Neural cell (in vitro differentiated cells): ENCODE measurements around the gene PKDCC. TPM values are rescaled to one million over a fixed set of nuclear protein-coding genes. Genes with fewer than 3 reads are reported as not detected.

Experiments used
- H2AFZ ChIP-seq: fragments of 200-600, 300-800 bp; sonication (generic), shearing (Covaris generic); 2 replicates; pipeline ENCODE4 v1.6.0; 2014; ENCODE audit warnings: low read depth, mild to moderate bottlenecking, antibody characterized with exemption, low read length, moderate library complexity
- H3F3A ChIP-seq: fragments of 200-600 bp; shearing (Covaris generic); 2 replicates; pipeline ENCODE4 v1.6.1; 2016; ENCODE audit warnings: mild to moderate bottlenecking, moderate library complexity, mixed read lengths, antibody characterized with exemption, low read length; ENCODE audit not compliant: insufficient read depth, poor library complexity, severe bottlenecking
- H3K27ac ChIP-seq: fragments of 200-600, 300-800 bp; sonication (generic), shearing (Covaris generic); 2 replicates; pipeline ENCODE4 v1.5.1; 2014; ENCODE audit warnings: mild to moderate bottlenecking, low read length, moderate library complexity
- H3K27me3 ChIP-seq: fragments of 300-800, 200-600 bp; sonication (generic), shearing (Covaris generic); 2 replicates; pipeline ENCODE4 v1.6.0; 2014; ENCODE audit warnings: mild to moderate bottlenecking, low read depth, low read length, moderate library complexity; ENCODE audit not compliant: insufficient read depth
- H3K36me3 ChIP-seq: fragments of 300-800, 200-600 bp; sonication (generic), shearing (Covaris generic); 2 replicates; pipeline ENCODE4 v1.5.1; 2014; ENCODE audit warnings: mild to moderate bottlenecking, antibody characterized with exemption, low read length, moderate library complexity; ENCODE audit not compliant: insufficient read depth
- H3K4me2 ChIP-seq: fragments of 300-800, 200-600 bp; sonication (generic), shearing (Covaris generic); 2 replicates; pipeline ENCODE4 v1.6.0; 2014; ENCODE audit warnings: mild to moderate bottlenecking, low read length
- H3K4me3 ChIP-seq: fragments of 300-800, 200-600 bp; sonication (generic), shearing (Covaris generic); 2 replicates; pipeline ENCODE4 v1.5.1; 2014; ENCODE audit warnings: mild to moderate bottlenecking, low read length, moderate library complexity
- H3K79me2 ChIP-seq: fragments of 200-600 bp; shearing (Covaris generic); replicated peaks from 2 replicates; pipeline ENCODE4 v1.6.0; 2014; ENCODE audit warnings: mild to moderate bottlenecking, low read length, moderate library complexity; ENCODE audit not compliant: insufficient read depth
- H3K9ac ChIP-seq: fragments of 300-800, 200-600 bp; sonication (generic), shearing (Covaris generic); 2 replicates; pipeline ENCODE4 v1.6.1; 2016; ENCODE audit warnings: mild to moderate bottlenecking, low read length, mixed read lengths
- H3K9me2 ChIP-seq: fragments of 200-600 bp; shearing (Covaris generic); 2 replicates; pipeline ENCODE4 v1.6.1; 2016; ENCODE audit warnings: mild to moderate bottlenecking, low read length, mixed read lengths; ENCODE audit not compliant: insufficient read depth
- H3K9me3 ChIP-seq: fragments of 200-600, 300-800 bp; sonication (generic), shearing (Covaris generic); 2 replicates; pipeline ENCODE4 v1.6.1; 2016; ENCODE audit warnings: mild to moderate bottlenecking, mixed run types, low read length, moderate library complexity, mixed read lengths
- H4K20me1 ChIP-seq: fragments of 200-600 bp; shearing (Covaris generic); 2 replicates; pipeline ENCODE4 v1.6.1; 2016; ENCODE audit warnings: mild to moderate bottlenecking, mixed run types; ENCODE audit not compliant: insufficient read depth
- EP300 ChIP-seq: fragments of 450-650 bp; conservative IDR thresholded peaks from 2 replicates; pipeline ENCODE4 v1.6.1; 2014; ENCODE audit warnings: antibody characterized with exemption, mild to moderate bottlenecking, moderate library complexity; ENCODE audit not compliant: poor library complexity, severe bottlenecking
- EZH2 ChIP-seq: fragments of 200-600, 300-800 bp; shearing (Covaris generic), sonication (generic); IDR thresholded peaks from 2 replicates; pipeline ENCODE4 v1.6.1; 2014; ENCODE audit warnings: antibody characterized with exemption, low read length, borderline replicate concordance, mild to moderate bottlenecking; ENCODE audit not compliant: insufficient read depth, poor library complexity, severe bottlenecking
- MXI1 ChIP-seq: fragments of 450-650 bp; conservative IDR thresholded peaks from 2 replicates; pipeline ENCODE4 v1.6.1; 2014; ENCODE audit warnings: antibody characterized with exemption, mild to moderate bottlenecking; ENCODE audit not compliant: poor library complexity, severe bottlenecking
- POLR2AphosphoS5 ChIP-seq: IDR thresholded peaks from 2 replicates; pipeline ENCODE4 v1.6.1; 2012
- RAD21 ChIP-seq: fragments of 450-650 bp; conservative IDR thresholded peaks from 2 replicates; pipeline ENCODE4 v1.6.1; 2014; ENCODE audit warnings: antibody characterized with exemption, mild to moderate bottlenecking, moderate library complexity
- SMC3 ChIP-seq: fragments of 450-650 bp; conservative IDR thresholded peaks from 2 replicates; pipeline ENCODE4 v1.6.1; 2014; ENCODE audit warnings: antibody characterized with exemption, mild to moderate bottlenecking, moderate library complexity; ENCODE audit not compliant: poor library complexity
- TAF1 ChIP-seq: IDR thresholded peaks from 2 replicates; pipeline ENCODE4 v1.6.1; 2012; ENCODE audit warnings: low read depth
- polyA plus RNA-seq: library from polyadenylated mRNA; depleted of rRNA; stranded (reverse); fragments of >200 nt; gene quantifications from 2 replicates; pipeline ENCODE4 v1.2.3, GENCODE V29; 2014
- TF ChIP-seq, protein P1 (sequence below): fragments of 450-650 bp; IDR thresholded peaks from 2 replicates; pipeline ENCODE4 v1.5.1; 2014; ENCODE audit warnings: antibody characterized with exemption, mild to moderate bottlenecking, moderate library complexity; ENCODE audit not compliant: poor library complexity, severe bottlenecking
- TF ChIP-seq, protein P2 (sequence below): IDR thresholded peaks from 2 replicates; pipeline ENCODE4 v1.6.1; 2012; ENCODE audit warnings: borderline replicate concordance

Gene PKDCC
- polyA plus RNA-seq, 1 donor from 2014 or later: 37.4 TPM

DNA sequence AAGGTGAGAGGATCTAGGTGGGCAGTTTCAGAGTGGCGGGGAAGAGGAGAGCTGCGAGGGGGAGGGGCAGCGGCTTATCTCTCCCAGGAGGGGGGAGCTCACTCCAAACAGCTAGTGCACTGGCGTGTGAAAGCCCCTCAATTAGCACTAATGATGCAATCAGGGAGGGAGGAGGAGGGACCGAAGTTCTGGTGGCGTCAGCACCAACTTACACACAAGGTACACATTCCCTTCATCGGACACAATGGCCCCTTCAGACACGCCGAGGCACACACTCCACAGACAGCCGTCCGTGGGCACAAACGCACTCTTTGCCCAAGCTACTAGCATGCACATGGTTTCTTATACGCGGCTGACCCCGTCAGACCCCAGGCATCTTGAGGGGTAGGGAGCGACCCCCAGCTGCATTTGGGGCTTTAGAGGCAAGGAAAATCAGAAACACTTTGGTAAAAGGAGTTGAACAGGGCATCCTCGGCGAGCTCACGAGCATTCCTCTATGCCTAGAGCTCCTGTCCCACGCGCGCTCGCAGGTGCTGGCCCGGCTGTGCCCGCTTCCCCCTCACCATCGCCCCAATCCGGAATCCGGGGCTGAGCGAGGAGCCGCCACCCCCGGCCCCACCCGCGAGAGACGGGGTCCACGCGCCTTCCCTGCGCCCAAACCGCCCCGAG lies 868 bp upstream of the PKDCC start:
- Histone ChIP-seq H4K20me1 (no peaks in the 10 kb centered on the region), H3K27ac (no peak overlapping the region), H3K9me2 (no peaks in the 10 kb centered on the region), H3K36me3 (no peaks in the 10 kb centered on the region), H3K9ac (peak overlapping the region; percentile 58), H3K9me3 (no peaks in the 10 kb centered on the region), H3K79me2 (peaks cover 15% of the 10 kb centered on the region), H3K27me3 (peaks cover 7% of the 10 kb centered on the region), H3F3A (no peaks in the 10 kb centered on the region), H3K4me3 (peak overlapping the region; percentile 68), H2AFZ (peak overlapping the region; percentile 14), H3K4me2 (no peak overlapping the region)
- TF ChIP-seq EP300 (no peak), POLR2AphosphoS5 (no peak), MXI1 (no peak), SMC3 (no peak), TAF1 (no peak), EZH2 (no peak)

DNA sequence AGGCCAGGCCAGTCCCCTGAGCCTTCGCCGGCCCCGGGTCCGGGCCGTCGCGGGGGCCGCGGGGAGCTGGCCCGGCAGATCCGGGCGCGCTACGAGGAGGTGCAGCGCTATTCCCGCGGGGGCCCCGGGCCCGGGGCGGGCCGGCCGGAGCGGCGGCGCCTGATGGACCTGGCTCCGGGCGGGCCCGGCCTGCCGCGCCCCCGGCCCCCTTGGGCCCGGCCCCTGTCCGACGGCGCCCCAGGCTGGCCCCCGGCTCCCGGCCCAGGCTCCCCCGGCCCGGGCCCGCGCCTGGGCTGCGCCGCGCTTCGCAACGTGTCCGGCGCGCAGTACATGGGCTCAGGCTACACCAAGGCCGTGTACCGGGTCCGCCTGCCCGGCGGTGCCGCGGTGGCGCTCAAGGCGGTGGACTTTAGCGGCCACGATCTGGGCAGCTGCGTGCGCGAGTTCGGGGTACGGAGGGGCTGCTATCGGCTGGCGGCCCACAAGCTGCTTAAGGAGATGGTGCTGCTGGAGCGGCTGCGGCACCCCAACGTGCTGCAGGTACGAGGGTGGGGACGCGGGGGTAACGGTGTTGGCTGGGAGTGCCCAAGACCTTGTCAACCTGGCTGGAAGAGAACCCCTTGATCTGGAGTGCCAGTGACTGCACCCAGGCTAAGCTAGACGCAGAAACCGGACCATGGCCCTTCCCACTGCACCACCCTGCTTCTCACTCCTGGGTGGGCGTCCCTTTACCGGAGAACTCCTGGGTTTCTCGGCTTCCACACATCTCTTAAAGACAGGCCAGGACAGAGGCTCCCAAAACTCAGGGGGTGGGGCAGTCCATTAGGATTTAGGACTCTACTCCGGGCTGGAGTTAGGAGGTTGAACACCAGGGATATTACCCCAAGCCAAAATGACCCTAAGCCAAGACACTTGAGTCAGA lies 739 bp downstream of the PKDCC start:
- peak overlapping the region; percentile 72 for H3K4me3 ChIP-seq
- peaks cover 7% of the 10 kb centered on the region for H3K27me3 ChIP-seq
- no peaks in the 10 kb centered on the region for H3K9me2 ChIP-seq
- H3K36me3 ChIP-seq: no peaks in the 10 kb centered on the region
- peak overlapping the region; percentile 59 for H3K9ac ChIP-seq
- no peaks in the 10 kb centered on the region for H3F3A ChIP-seq
- no peaks in the 10 kb centered on the region for H4K20me1 ChIP-seq
- H2AFZ ChIP-seq: no peak overlapping the region
- peaks cover 15% of the 10 kb centered on the region for H3K79me2 ChIP-seq
- TF ChIP-seq, protein P1, sequence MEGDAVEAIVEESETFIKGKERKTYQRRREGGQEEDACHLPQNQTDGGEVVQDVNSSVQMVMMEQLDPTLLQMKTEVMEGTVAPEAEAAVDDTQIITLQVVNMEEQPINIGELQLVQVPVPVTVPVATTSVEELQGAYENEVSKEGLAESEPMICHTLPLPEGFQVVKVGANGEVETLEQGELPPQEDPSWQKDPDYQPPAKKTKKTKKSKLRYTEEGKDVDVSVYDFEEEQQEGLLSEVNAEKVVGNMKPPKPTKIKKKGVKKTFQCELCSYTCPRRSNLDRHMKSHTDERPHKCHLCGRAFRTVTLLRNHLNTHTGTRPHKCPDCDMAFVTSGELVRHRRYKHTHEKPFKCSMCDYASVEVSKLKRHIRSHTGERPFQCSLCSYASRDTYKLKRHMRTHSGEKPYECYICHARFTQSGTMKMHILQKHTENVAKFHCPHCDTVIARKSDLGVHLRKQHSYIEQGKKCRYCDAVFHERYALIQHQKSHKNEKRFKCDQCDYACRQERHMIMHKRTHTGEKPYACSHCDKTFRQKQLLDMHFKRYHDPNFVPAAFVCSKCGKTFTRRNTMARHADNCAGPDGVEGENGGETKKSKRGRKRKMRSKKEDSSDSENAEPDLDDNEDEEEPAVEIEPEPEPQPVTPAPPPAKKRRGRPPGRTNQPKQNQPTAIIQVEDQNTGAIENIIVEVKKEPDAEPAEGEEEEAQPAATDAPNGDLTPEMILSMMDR: no peak
- TF ChIP-seq SMC3: no peak
- TF ChIP-seq MXI1: peak; percentile 35
- no peaks in the 10 kb centered on the region for H3K9me3 ChIP-seq
- no peak overlapping the region for H3K27ac ChIP-seq
- H3K4me2 ChIP-seq: peak overlapping the region; percentile 19

DNA sequence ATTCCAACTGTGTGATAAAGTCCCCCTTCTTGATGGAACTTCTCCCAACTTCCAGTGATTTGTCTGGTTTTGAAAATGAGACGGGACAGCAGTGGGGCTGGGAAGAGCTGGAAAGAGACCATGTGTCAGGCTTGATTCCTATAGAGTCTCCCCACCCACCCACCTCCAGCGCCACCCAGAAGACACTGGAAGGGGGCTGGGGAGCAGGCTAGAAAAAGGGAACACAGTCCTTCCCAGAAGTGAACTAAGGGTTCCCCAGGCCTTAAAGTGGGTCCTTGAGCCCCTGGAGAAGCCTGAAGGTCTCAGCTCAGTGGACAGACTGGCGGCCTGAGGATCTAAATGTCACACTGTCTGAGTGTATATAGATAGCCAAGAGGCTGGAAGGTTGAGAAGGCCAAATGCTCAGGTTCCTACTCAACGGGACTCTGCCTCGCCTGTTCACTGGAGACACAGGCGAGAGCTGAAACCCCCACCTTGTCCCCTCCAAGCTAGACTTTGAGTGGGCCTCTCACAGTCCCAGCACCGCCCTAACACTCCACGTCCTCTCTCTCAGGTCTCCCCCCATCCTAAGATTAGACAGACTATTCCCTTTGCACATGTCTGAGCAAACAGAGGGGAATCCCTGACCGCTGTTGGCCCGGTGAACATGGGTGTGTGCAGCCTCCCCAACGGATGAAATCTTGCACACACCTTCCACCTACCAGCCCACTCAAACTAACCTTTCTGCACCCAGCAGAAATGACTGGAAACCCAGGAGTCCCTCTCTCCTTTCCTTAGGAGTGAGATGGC lies 1.6 kb downstream of the PKDCC start:
- Histone ChIP-seq H3K4me3 (peak overlapping the region; percentile 72), H3K9ac (no peak overlapping the region), H3K27me3 (peaks cover 7% of the 10 kb centered on the region), H2AFZ (no peak overlapping the region), H3K36me3 (no peaks in the 10 kb centered on the region), H3K9me3 (no peaks in the 10 kb centered on the region), H3K79me2 (peaks cover 15% of the 10 kb centered on the region), H3K27ac (no peak overlapping the region), H4K20me1 (no peaks in the 10 kb centered on the region), H3K4me2 (peak overlapping the region; percentile 19), H3K9me2 (no peaks in the 10 kb centered on the region), H3F3A (no peaks in the 10 kb centered on the region)
- no peak for TF ChIP-seq MXI1
- no peak for TF ChIP-seq SMC3
- no peak for TF ChIP-seq POLR2AphosphoS5
- TF ChIP-seq EZH2: no peak
- TF ChIP-seq EP300: no peak
- TF ChIP-seq RAD21: no peak
- TF ChIP-seq TAF1: no peak
- TF ChIP-seq, protein P1: no peak
- TF ChIP-seq, protein P2, sequence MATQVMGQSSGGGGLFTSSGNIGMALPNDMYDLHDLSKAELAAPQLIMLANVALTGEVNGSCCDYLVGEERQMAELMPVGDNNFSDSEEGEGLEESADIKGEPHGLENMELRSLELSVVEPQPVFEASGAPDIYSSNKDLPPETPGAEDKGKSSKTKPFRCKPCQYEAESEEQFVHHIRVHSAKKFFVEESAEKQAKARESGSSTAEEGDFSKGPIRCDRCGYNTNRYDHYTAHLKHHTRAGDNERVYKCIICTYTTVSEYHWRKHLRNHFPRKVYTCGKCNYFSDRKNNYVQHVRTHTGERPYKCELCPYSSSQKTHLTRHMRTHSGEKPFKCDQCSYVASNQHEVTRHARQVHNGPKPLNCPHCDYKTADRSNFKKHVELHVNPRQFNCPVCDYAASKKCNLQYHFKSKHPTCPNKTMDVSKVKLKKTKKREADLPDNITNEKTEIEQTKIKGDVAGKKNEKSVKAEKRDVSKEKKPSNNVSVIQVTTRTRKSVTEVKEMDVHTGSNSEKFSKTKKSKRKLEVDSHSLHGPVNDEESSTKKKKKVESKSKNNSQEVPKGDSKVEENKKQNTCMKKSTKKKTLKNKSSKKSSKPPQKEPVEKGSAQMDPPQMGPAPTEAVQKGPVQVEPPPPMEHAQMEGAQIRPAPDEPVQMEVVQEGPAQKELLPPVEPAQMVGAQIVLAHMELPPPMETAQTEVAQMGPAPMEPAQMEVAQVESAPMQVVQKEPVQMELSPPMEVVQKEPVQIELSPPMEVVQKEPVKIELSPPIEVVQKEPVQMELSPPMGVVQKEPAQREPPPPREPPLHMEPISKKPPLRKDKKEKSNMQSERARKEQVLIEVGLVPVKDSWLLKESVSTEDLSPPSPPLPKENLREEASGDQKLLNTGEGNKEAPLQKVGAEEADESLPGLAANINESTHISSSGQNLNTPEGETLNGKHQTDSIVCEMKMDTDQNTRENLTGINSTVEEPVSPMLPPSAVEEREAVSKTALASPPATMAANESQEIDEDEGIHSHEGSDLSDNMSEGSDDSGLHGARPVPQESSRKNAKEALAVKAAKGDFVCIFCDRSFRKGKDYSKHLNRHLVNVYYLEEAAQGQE: no peak
